ENCODE measurements around the gene ADAT1.

The ADAT1 gene

DNA sequence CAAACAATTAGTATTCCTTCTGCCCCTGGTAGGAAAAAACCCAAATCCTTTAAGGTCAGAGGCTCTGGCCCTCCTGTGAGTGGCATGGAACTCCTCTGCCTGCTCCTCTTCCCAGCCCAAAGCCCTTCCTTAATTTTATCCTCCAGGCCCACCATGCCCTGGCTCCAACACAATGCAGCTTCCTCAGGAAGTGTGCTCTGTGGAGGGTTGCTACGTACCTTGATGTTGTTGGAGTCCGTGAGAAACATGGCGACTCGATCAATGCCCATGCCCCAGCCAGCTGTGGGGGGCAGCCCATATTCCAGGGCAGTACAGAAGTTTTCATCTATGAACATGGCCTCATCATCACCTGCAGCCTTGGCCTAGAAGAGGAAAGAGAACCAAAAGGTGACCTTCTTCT, 5.3 kb upstream of the ADAT1 start:
- H3K36me3 ChIP-seq (replicated peaks in 1 of 2; ENCODE audit: control insufficient read depth in 2 of 2, insufficient read depth in 2 of 2, low read length in 2 of 2) = peaks cover 57 to 77% of the 10 kb centered on the region in 2 donors
- no peak overlapping the region for H3K23ac ChIP-seq (ENCODE audit: low read depth, low read length, poor library complexity)
- no peak overlapping the region for H2AK5ac ChIP-seq (ENCODE audit: low read depth, low read length)
- H3K9me3 ChIP-seq (replicated peaks in 1 of 2; ENCODE audit: control insufficient read depth in 2 of 2, insufficient read depth in 1 of 2, low read depth in 1 of 2, low read length in 2 of 2) = no peaks in the 10 kb centered on the region
- no peak overlapping the region for H2AFZ ChIP-seq (ENCODE audit: low read length)
- no peak overlapping the region for H2BK12ac ChIP-seq (ENCODE audit: low read length)
- no peaks in the 10 kb centered on the region for H3K27me3 ChIP-seq (ENCODE audit: control insufficient read depth in 3 of 3, insufficient read depth in 3 of 3, low read depth in 1 of 3, low read length in 3 of 3)
- no peak overlapping the region for H3K4me2 ChIP-seq (ENCODE audit: insufficient read depth, low read length, poor library complexity, severe bottlenecking)
- no peak overlapping the region for H3K14ac ChIP-seq (ENCODE audit: low read length)
- no peak overlapping the region for H4K8ac ChIP-seq (ENCODE audit: low read depth, low read length)
- no peaks in the 10 kb centered on the region for H3K79me1 ChIP-seq (ENCODE audit: low read depth, low read length)
- H3K4ac ChIP-seq (ENCODE audit: low read length) = no peak overlapping the region
- DNase-seq (ENCODE audit: low spot score) = no peak
- no peak overlapping the region for H4K91ac ChIP-seq (ENCODE audit: low read depth, low read length, poor library complexity)
- no peak overlapping the region for H3K9ac ChIP-seq (ENCODE audit: low read depth, low read length, poor library complexity)
- H2BK120ac ChIP-seq (ENCODE audit: low read depth, low read length) = no peak overlapping the region
- H2BK5ac ChIP-seq (ENCODE audit: low read length) = no peak overlapping the region
- WGBS, 2 donors (ENCODE audit: extremely low coverage in 2 of 2, insufficient read length in 2 of 2, insufficient replicate concordance in 1 of 2) = no CpG with 5 or more reads among the region's 4 CpGs
- H3K18ac ChIP-seq (ENCODE audit: low read length) = no peak overlapping the region
- no peak overlapping the region for H2BK15ac ChIP-seq (ENCODE audit: low read length)
- H3K4me3 ChIP-seq (ENCODE audit: low read length in 2 of 2) = no peak overlapping the region
- no peak overlapping the region for H3K27ac ChIP-seq (replicated peaks; ENCODE audit: low read length)
- no peaks in the 10 kb centered on the region for H3K4me1 ChIP-seq (ENCODE audit: control insufficient read depth in 2 of 2, insufficient read depth in 1 of 2, low read depth in 1 of 2, low read length in 2 of 2)

DNA sequence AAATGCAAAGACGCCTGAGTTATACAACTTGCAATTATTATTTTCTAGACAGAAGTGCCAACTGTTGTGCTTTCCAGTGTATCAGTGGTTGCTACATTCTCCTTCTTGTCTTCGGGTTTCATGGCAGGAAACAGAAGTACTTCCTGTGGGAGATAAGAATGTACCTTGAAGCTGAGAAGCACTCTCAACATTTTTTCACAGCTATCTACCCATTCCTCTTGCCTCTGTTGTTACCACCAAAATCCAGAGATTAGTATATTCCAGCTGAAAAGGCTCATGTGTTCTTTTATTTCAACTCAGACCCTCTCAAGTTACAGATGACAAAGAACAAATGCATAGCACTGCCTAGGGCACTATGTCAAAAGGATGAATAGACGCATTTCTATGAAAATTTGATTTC, 4.8 kb upstream of the ADAT1 start:
- H3K4me2 ChIP-seq (ENCODE audit: insufficient read depth, low read length, poor library complexity, severe bottlenecking) = no peak overlapping the region
- H3K9me3 ChIP-seq (replicated peaks in 1 of 2; ENCODE audit: control insufficient read depth in 2 of 2, insufficient read depth in 1 of 2, low read depth in 1 of 2, low read length in 2 of 2) = no peaks in the 10 kb centered on the region
- H2AFZ ChIP-seq (ENCODE audit: low read length) = no peak overlapping the region
- no peak overlapping the region for H3K23ac ChIP-seq (ENCODE audit: low read depth, low read length, poor library complexity)
- no peak overlapping the region for H3K4me3 ChIP-seq (ENCODE audit: low read length in 2 of 2)
- no peak overlapping the region for H4K8ac ChIP-seq (ENCODE audit: low read depth, low read length)
- no peak overlapping the region for H3K4ac ChIP-seq (ENCODE audit: low read length)
- H3K36me3 ChIP-seq (replicated peaks in 1 of 2; ENCODE audit: control insufficient read depth in 2 of 2, insufficient read depth in 2 of 2, low read length in 2 of 2) = peaks cover 54 to 72% of the 10 kb centered on the region in 2 donors
- H4K91ac ChIP-seq (ENCODE audit: low read depth, low read length, poor library complexity) = no peak overlapping the region
- H2BK5ac ChIP-seq (ENCODE audit: low read length) = no peak overlapping the region
- H2BK120ac ChIP-seq (ENCODE audit: low read depth, low read length) = no peak overlapping the region
- no peak overlapping the region for H2AK5ac ChIP-seq (ENCODE audit: low read depth, low read length)
- H3K79me1 ChIP-seq (ENCODE audit: low read depth, low read length) = no peaks in the 10 kb centered on the region
- no peak overlapping the region for H2BK12ac ChIP-seq (ENCODE audit: low read length)
- no peaks in the 10 kb centered on the region for H3K4me1 ChIP-seq (ENCODE audit: control insufficient read depth in 2 of 2, insufficient read depth in 1 of 2, low read depth in 1 of 2, low read length in 2 of 2)
- no peak overlapping the region for H3K9ac ChIP-seq (ENCODE audit: low read depth, low read length, poor library complexity)
- no peak for DNase-seq (ENCODE audit: low spot score)
- no peak overlapping the region for H3K18ac ChIP-seq (ENCODE audit: low read length)
- H3K27ac ChIP-seq (replicated peaks; ENCODE audit: low read length) = no peak overlapping the region
- H2BK15ac ChIP-seq (ENCODE audit: low read length) = no peak overlapping the region
- H3K27me3 ChIP-seq (ENCODE audit: control insufficient read depth in 3 of 3, insufficient read depth in 3 of 3, low read depth in 1 of 3, low read length in 3 of 3) = no peaks in the 10 kb centered on the region
- no peak overlapping the region for H3K14ac ChIP-seq (ENCODE audit: low read length)
- no CpG with 5 or more reads among the region's 3 CpGs for WGBS, 2 donors (ENCODE audit: extremely low coverage in 2 of 2, insufficient read length in 2 of 2, insufficient replicate concordance in 1 of 2)

DNA sequence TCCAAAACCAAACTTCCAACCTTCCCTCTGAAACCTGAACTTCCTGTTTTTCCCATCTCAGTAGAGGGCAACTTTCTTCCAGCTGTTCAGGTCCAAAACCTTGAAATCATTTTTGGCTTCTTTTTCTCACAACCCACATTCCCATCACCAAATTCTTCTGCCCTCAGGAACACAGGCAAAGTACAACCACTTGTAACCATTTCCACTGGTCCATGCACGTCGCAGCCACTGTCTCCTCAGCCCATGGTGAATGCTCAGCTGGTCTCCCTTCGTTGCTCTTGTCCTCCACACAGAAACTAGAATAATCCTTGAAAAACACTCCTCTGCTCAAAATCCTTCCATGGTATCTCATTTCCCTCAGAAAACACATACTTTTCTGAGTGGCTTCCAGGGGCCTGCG, 3.7 kb upstream of the ADAT1 start:
- H3K27ac ChIP-seq (replicated peaks; ENCODE audit: low read length) = no peak overlapping the region
- no peak overlapping the region for H2BK12ac ChIP-seq (ENCODE audit: low read length)
- DNase-seq (ENCODE audit: low spot score) = no peak
- H3K27me3 ChIP-seq (ENCODE audit: control insufficient read depth in 3 of 3, insufficient read depth in 3 of 3, low read depth in 1 of 3, low read length in 3 of 3) = no peaks in the 10 kb centered on the region
- H2BK15ac ChIP-seq (ENCODE audit: low read length) = no peak overlapping the region
- H3K4ac ChIP-seq (ENCODE audit: low read length) = no peak overlapping the region
- no peak overlapping the region for H3K9ac ChIP-seq (ENCODE audit: low read depth, low read length, poor library complexity)
- H3K9me3 ChIP-seq (replicated peaks in 1 of 2; ENCODE audit: control insufficient read depth in 2 of 2, insufficient read depth in 1 of 2, low read depth in 1 of 2, low read length in 2 of 2) = no peaks in the 10 kb centered on the region
- no peaks in the 10 kb centered on the region for H3K79me1 ChIP-seq (ENCODE audit: low read depth, low read length)
- no peak overlapping the region for H3K14ac ChIP-seq (ENCODE audit: low read length)
- H3K4me3 ChIP-seq (ENCODE audit: low read length in 2 of 2) = no peak overlapping the region
- H3K36me3 ChIP-seq (replicated peaks in 1 of 2; ENCODE audit: control insufficient read depth in 2 of 2, insufficient read depth in 2 of 2, low read length in 2 of 2) = peaks cover 46 to 63% of the 10 kb centered on the region in 2 donors
- H2AK5ac ChIP-seq (ENCODE audit: low read depth, low read length) = no peak overlapping the region
- H3K4me1 ChIP-seq (ENCODE audit: control insufficient read depth in 2 of 2, insufficient read depth in 1 of 2, low read depth in 1 of 2, low read length in 2 of 2) = no peaks in the 10 kb centered on the region
- WGBS, 2 donors (ENCODE audit: extremely low coverage in 2 of 2, insufficient read length in 2 of 2, insufficient replicate concordance in 1 of 2) = no CpG with 5 or more reads among the region's 4 CpGs
- no peak overlapping the region for H3K18ac ChIP-seq (ENCODE audit: low read length)
- H2AFZ ChIP-seq (ENCODE audit: low read length) = no peak overlapping the region
- no peak overlapping the region for H4K8ac ChIP-seq (ENCODE audit: low read depth, low read length)
- no peak overlapping the region for H3K23ac ChIP-seq (ENCODE audit: low read depth, low read length, poor library complexity)
- no peak overlapping the region for H4K91ac ChIP-seq (ENCODE audit: low read depth, low read length, poor library complexity)
- no peak overlapping the region for H2BK120ac ChIP-seq (ENCODE audit: low read depth, low read length)
- no peak overlapping the region for H2BK5ac ChIP-seq (ENCODE audit: low read length)
- H3K4me2 ChIP-seq (ENCODE audit: insufficient read depth, low read length, poor library complexity, severe bottlenecking) = no peak overlapping the region

DNA sequence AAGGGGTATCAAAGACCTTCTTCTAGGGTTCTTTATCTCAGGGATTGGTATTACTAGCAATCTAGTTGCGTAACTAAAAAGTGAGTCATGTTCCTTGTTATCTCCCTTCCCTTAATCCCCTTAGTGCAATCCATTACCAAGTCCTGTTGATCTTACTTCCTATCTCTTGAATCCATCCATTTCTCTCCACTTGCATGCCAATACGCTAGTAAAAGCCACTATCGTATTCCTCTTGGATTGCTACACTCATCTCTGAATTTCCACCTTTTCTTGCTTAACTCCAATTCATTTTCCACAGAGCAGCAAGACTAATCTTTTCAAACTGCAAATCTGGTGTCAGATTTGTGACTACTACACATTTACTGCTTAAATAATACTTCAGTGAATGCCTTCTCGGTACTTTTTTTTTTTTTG, 1.8 kb upstream of the ADAT1 start:
- WGBS, 2 donors (ENCODE audit: extremely low coverage in 2 of 2, insufficient read length in 2 of 2, insufficient replicate concordance in 1 of 2) = no CpG with 5 or more reads among the region's 4 CpGs
- Histone ChIP-seq H2AFZ (ENCODE audit: low read length) (no peak overlapping the region), H4K91ac (ENCODE audit: low read depth, low read length, poor library complexity) (no peak overlapping the region), H3K18ac (ENCODE audit: low read length) (no peak overlapping the region), H2BK120ac (ENCODE audit: low read depth, low read length) (no peak overlapping the region), H3K4ac (ENCODE audit: low read length) (no peak overlapping the region), H3K14ac (ENCODE audit: low read length) (no peak overlapping the region), H2BK15ac (ENCODE audit: low read length) (no peak overlapping the region), H4K8ac (ENCODE audit: low read depth, low read length) (no peak overlapping the region), H2BK12ac (ENCODE audit: low read length) (no peak overlapping the region), H3K27me3 (ENCODE audit: control insufficient read depth in 3 of 3, insufficient read depth in 3 of 3, low read depth in 1 of 3, low read length in 3 of 3) (no peaks in the 10 kb centered on the region), H3K4me2 (ENCODE audit: insufficient read depth, low read length, poor library complexity, severe bottlenecking) (no peak overlapping the region), H2BK5ac (ENCODE audit: low read length) (no peak overlapping the region), H3K9me3 (replicated peaks in 1 of 2; ENCODE audit: control insufficient read depth in 2 of 2, insufficient read depth in 1 of 2, low read depth in 1 of 2, low read length in 2 of 2) (no peaks in the 10 kb centered on the region), H3K23ac (ENCODE audit: low read depth, low read length, poor library complexity) (no peak overlapping the region), H3K4me1 (ENCODE audit: control insufficient read depth in 2 of 2, insufficient read depth in 1 of 2, low read depth in 1 of 2, low read length in 2 of 2) (peaks cover 0 to 3% of the 10 kb centered on the region in 2 donors), H3K27ac (replicated peaks; ENCODE audit: low read length) (no peak overlapping the region), H2AK5ac (ENCODE audit: low read depth, low read length) (no peak overlapping the region), H3K36me3 (replicated peaks in 1 of 2; ENCODE audit: control insufficient read depth in 2 of 2, insufficient read depth in 2 of 2, low read length in 2 of 2) (peaks cover 39 to 57% of the 10 kb centered on the region in 2 donors), H3K9ac (ENCODE audit: low read depth, low read length, poor library complexity) (no peak overlapping the region), H3K79me1 (ENCODE audit: low read depth, low read length) (no peaks in the 10 kb centered on the region), H3K4me3 (ENCODE audit: low read length in 2 of 2) (no peak overlapping the region)
- DNase-seq (ENCODE audit: low spot score) = no peak
